NB4 (cell line): ENCODE measurements around the gene LRP10.

ENCODE experiments used
- CTCF ChIP-seq: IDR thresholded peaks from one replicate; pipeline ENCODE4 v1.5.1; 2012; ENCODE audit warnings: low read depth, low read length
- MYC ChIP-seq: IDR thresholded peaks from 2 replicates; pipeline ENCODE4 v1.6.1; 2011; ENCODE audit warnings: low read depth, low read length
- POLR2A ChIP-seq: IDR thresholded peaks from 2 replicates; pipeline ENCODE4 v1.6.1; 2011; ENCODE audit warnings: mild to moderate bottlenecking; ENCODE audit not compliant: insufficient read length; ENCODE audit errors: extremely low read depth

GRCh38 chr14:22871224-22872032, at the start of gene LRP10:
- TF ChIP-seq CTCF (no peak), POLR2A (peak; percentile 39), MYC (no peak)
